HCT116 (cell line): ENCODE results near the gene UBE2G2. TPM values are rescaled to one million over a fixed set of nuclear protein-coding genes. Genes with fewer than 3 reads are reported as not detected.

ENCODE experiments used
- ATAC-seq: fragments of 200-7000 bp; cut with Tn5 transposase; 2 replicates; pipeline ENCODE4 v1.9.1; 2020; ENCODE audit warnings: mild to moderate bottlenecking, moderate library complexity
- BruUV-seq: library from RNA; stranded (reverse); fragments of 400-500 nt; replicated peaks from 2 replicates; lab custom pipeline; 2021; lab: Mats Ljungman, UMichigan
- CTCF ChIA-PET: fragments of 300-600 bp; sonication (Branson Sonifier 250); formaldehyde crosslinking; loops from one replicate; lab custom pipeline; 2021; ENCODE audit warnings: antibody characterized with exemption; lab: Charles Lee
- POLR2A ChIA-PET: fragments of 300-600, 350-600 bp; sonication (Branson Sonifier 250); formaldehyde crosslinking; loops from one replicate; lab custom pipeline; 2021; ENCODE audit warnings: antibody characterized with exemption; lab: Charles Lee
- RAD21 ChIA-PET, 2 experiments: fragments of 300-600 bp; sonication (Branson Sonifier 250); formaldehyde crosslinking; loops; one replicate each; lab custom pipeline; 2023; ENCODE audit warnings: low total read pairs in 2 of 2; ENCODE audit not compliant: uncharacterized antibody in 2 of 2, unreplicated experiment in 2 of 2, low non-redundant PET in 1 of 2; lab: Charles Lee
- DNase-seq: peaks from one replicate; pipeline ENCODE4 v3.0.0-alpha.2; 2010; ENCODE audit warnings: low read depth, low spot score
- H2AFZ ChIP-seq: fragments of 200-600 bp; shearing (Covaris generic), sonication (generic); 2 replicates; pipeline ENCODE4 v1.6.1; 2017; ENCODE audit warnings: low read depth, mixed run types, mixed read lengths, antibody characterized with exemption, low read length; ENCODE audit not compliant: poor library complexity, severe bottlenecking
- H3K27ac ChIP-seq: 2 replicates; pipeline ENCODE4 v1.5.1; 2012; ENCODE audit warnings: low read depth, low read length
- H3K27me3 ChIP-seq: fragments of 200-600 bp; sonication (generic); 2 replicates; pipeline ENCODE4 v1.6.1; 2016; ENCODE audit warnings: mixed run types, low read length, mixed read lengths; ENCODE audit not compliant: insufficient read depth
- H3K36me3 ChIP-seq, 2 experiments: fragments of 200-500 bp in 1 of 2; fragments of 200-600 bp in 1 of 2; sonication (Bioruptor generic) in 1 of 2; sonication (generic) in 1 of 2; 2 replicates each; pipeline versions ENCODE4 v1.5.1 to v1.6.1; 2014 to 2016; ENCODE audit warnings: low read length in 2 of 2, inconsistent platforms in 1 of 2, mixed read lengths in 1 of 2, mixed run types in 1 of 2; ENCODE audit not compliant: insufficient read depth in 2 of 2, control insufficient read depth in 1 of 2
- H3K4me1 ChIP-seq, 2 experiments: fragments of 200-600 bp in 1 of 2; sonication (generic) in 1 of 2; 2 replicates each; pipeline versions ENCODE4 v1.5.1 to v1.6.1; 2012 to 2017; ENCODE audit warnings: low read length in 2 of 2, inconsistent platforms in 1 of 2, mild to moderate bottlenecking in 1 of 2, mixed read lengths in 1 of 2, mixed run types in 1 of 2, moderate library complexity in 1 of 2; ENCODE audit not compliant: insufficient read depth in 2 of 2, control insufficient read depth in 1 of 2
- H3K4me2 ChIP-seq: fragments of 200-600 bp; sonication (generic); 2 replicates; pipeline ENCODE4 v1.6.1; 2017; ENCODE audit warnings: mixed run types, low read length, mixed read lengths
- H3K4me3 ChIP-seq, 2 experiments: fragments of 200-600 bp in 1 of 2; sonication (generic) in 1 of 2; replicated peaks in 1 of 2; 2 replicates each; pipeline ENCODE4 v1.5.1; 2011 to 2016; ENCODE audit warnings: low read length in 2 of 2, control low read depth in 1 of 2, low read depth in 1 of 2, mild to moderate bottlenecking in 1 of 2, mixed read lengths in 1 of 2, mixed run types in 1 of 2
- H3K79me2 ChIP-seq: fragments of 200-600 bp; sonication (generic); 2 replicates; pipeline ENCODE4 v1.6.1; 2017; ENCODE audit warnings: mild to moderate bottlenecking, mixed run types, low read length, moderate library complexity, mixed read lengths; ENCODE audit not compliant: insufficient read depth
- H3K9ac ChIP-seq: fragments of 200-600 bp; sonication (generic); 2 replicates; pipeline ENCODE4 v1.6.1; 2016; ENCODE audit warnings: low read length, mixed read lengths
- H3K9me2 ChIP-seq: fragments of 200-600 bp; sonication (generic), shearing (Covaris generic); 2 replicates; pipeline ENCODE4 v1.6.1; 2017; ENCODE audit warnings: mixed run types, mild to moderate bottlenecking, moderate library complexity; ENCODE audit not compliant: insufficient read depth
- H3K9me3 ChIP-seq, 2 experiments: fragments of 200-500 bp in 1 of 2; fragments of 200-600 bp in 1 of 2; sonication (Bioruptor generic) in 1 of 2; sonication (generic) in 1 of 2; 2 replicates each; pipeline ENCODE4 v1.6.1; 2014 to 2017; ENCODE audit warnings: low read length in 2 of 2, mixed read lengths in 2 of 2, inconsistent platforms in 1 of 2, low read depth in 1 of 2, mild to moderate bottlenecking in 1 of 2, mixed run types in 1 of 2, moderate library complexity in 1 of 2; ENCODE audit not compliant: control insufficient read depth in 1 of 2, insufficient read depth in 1 of 2
- H4K20me1 ChIP-seq: fragments of 200-600 bp; sonication (generic), shearing (Covaris generic); 2 replicates; pipeline ENCODE4 v1.6.1; 2017; ENCODE audit warnings: mixed run types, mild to moderate bottlenecking, moderate library complexity; ENCODE audit not compliant: insufficient read depth
- CBX3 ChIP-seq: IDR thresholded peaks from 2 replicates; pipeline ENCODE4 v1.6.1; 2012; ENCODE audit warnings: low read depth
- CEBPB ChIP-seq: IDR thresholded peaks from 2 replicates; pipeline ENCODE4 v1.6.1; 2012; ENCODE audit warnings: low read depth
- ELF1 ChIP-seq: IDR thresholded peaks from 2 replicates; pipeline ENCODE4 v1.6.1; 2012; ENCODE audit warnings: low read depth, borderline replicate concordance
- EZH2 ChIP-seq: fragments of 200-600 bp; sonication (generic); IDR thresholded peaks from 2 replicates; pipeline ENCODE4 v1.6.1; 2017; ENCODE audit warnings: antibody characterized with exemption, mixed run types
- FOSL1 ChIP-seq: IDR thresholded peaks from 2 replicates; pipeline ENCODE4 v1.6.1; 2012; ENCODE audit warnings: low read depth
- JUND ChIP-seq: IDR thresholded peaks from 2 replicates; pipeline ENCODE4 v1.6.1; 2012
- POLR2AphosphoS5 ChIP-seq: IDR thresholded peaks from 2 replicates; pipeline ENCODE4 v1.6.1; 2011; ENCODE audit warnings: mild to moderate bottlenecking, low read depth, low read length, moderate library complexity
- RAD21 ChIP-seq: IDR thresholded peaks from 2 replicates; pipeline ENCODE4 v1.6.1; 2012; ENCODE audit warnings: low read depth, mild to moderate bottlenecking
- SP1 ChIP-seq: IDR thresholded peaks from 2 replicates; pipeline ENCODE4 v1.6.1; 2012; ENCODE audit warnings: low read depth
- SRF ChIP-seq: IDR thresholded peaks from 2 replicates; pipeline ENCODE4 v1.6.1; 2012; ENCODE audit warnings: low read depth
- TCF7L2 ChIP-seq: IDR thresholded peaks from 2 replicates; pipeline ENCODE4 v1.7.0; 2011; ENCODE audit warnings: borderline replicate concordance, inconsistent platforms; ENCODE audit not compliant: insufficient read depth, insufficient read length; ENCODE audit errors: extremely low read depth
- YY1 ChIP-seq: IDR thresholded peaks from 2 replicates; pipeline ENCODE4 v1.6.1; 2011; ENCODE audit warnings: low read length, low read depth, moderate library complexity, mild to moderate bottlenecking; ENCODE audit not compliant: insufficient replicate concordance; ENCODE audit errors: extremely low read depth
- ZFX ChIP-seq: fragments of 450-650 bp; IDR thresholded peaks from 2 replicates; pipeline ENCODE4 v1.6.1; 2017
- ZNF274 ChIP-seq: fragments of 200-500 bp; sonication (Bioruptor generic); IDR thresholded peaks from 2 replicates; pipeline ENCODE4 v1.6.1; 2014; ENCODE audit warnings: mild to moderate bottlenecking, low read depth, low read length, inconsistent platforms
- intact Hi-C: fragments of 100-400 bp; cut with micrococcal nuclease; formaldehyde crosslinking; loops from 2 replicates; pipeline ENCODE4 v1.10.0; 2022
- total RNA-seq: library from RNA; stranded (reverse); gene quantifications from one replicate; pipeline ENCODE4 v1.2.1, GENCODE V29; 2021; ENCODE audit not compliant: unreplicated experiment
- TF ChIP-seq, protein P1 (sequence below): IDR thresholded peaks from 2 replicates; pipeline ENCODE4 v1.6.1; 2012
- TF ChIP-seq, protein P2 (sequence below), 3 experiments: fragments of 200-600 bp in 1 of 3; sonication (generic) in 1 of 3; IDR thresholded peaks in 2 of 3; conservative IDR thresholded peaks in 1 of 3; 2 replicates each; pipeline ENCODE4 v1.5.1; 2012 to 2017; ENCODE audit warnings: low read depth in 2 of 3, low read length in 2 of 3, antibody characterized with exemption in 1 of 3, borderline replicate concordance in 1 of 3, control low read depth in 1 of 3, mild to moderate bottlenecking in 1 of 3, mixed read lengths in 1 of 3, mixed run types in 1 of 3, moderate library complexity in 1 of 3; ENCODE audit not compliant: insufficient read depth in 1 of 3
- TF ChIP-seq, protein P3 (sequence below): IDR thresholded peaks from 2 replicates; pipeline ENCODE4 v1.6.1; 2011; ENCODE audit warnings: mild to moderate bottlenecking, low read length, moderate library complexity; ENCODE audit not compliant: insufficient replicate concordance; ENCODE audit errors: extremely low read depth
- TF ChIP-seq, protein P4 (sequence below): IDR thresholded peaks from 2 replicates; pipeline ENCODE4 v1.6.1; 2012

The UBE2G2 gene
- total RNA-seq, 1 experiment from 2014 or later, result 86.5 TPM

DNA sequence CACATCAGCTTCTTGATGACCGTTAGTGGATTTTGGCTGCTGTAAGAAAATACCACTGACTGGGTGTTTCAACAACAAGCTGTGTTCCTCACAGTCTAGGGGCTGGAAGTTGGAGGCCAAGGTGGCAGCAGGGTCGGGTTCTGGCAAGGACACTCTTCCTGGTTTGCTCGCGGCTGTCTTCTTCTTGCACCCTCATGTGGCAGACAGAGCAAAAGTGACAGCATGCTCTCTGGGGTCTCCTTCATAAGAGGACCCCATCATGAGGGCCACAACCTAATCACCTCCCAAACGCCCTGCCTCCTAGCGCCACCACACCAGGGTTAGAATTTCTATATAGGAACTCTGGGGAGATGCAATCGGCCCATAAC lies 71.6 kb downstream of the UBE2G2 start:
- Histone ChIP-seq H3K27ac (no peak overlapping the region), H3K9me3 (no peaks in the 10 kb centered on the region), H3K4me1 (no peaks in the 10 kb centered on the region), H3K9me2 (no peaks in the 10 kb centered on the region), H2AFZ (no peak overlapping the region), H4K20me1 (no peaks in the 10 kb centered on the region), H3K4me3 (no peak overlapping the region), H3K36me3 (no peaks in the 10 kb centered on the region), H3K79me2 (no peaks in the 10 kb centered on the region), H3K4me2 (no peak overlapping the region), H3K9ac (no peak overlapping the region), H3K27me3 (no peaks in the 10 kb centered on the region)
- TF ChIP-seq, protein P1, sequence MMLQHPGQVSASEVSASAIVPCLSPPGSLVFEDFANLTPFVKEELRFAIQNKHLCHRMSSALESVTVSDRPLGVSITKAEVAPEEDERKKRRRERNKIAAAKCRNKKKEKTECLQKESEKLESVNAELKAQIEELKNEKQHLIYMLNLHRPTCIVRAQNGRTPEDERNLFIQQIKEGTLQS, result no peak
- TF ChIP-seq TCF7L2, result no peak
- no peak for TF ChIP-seq FOSL1
- TF ChIP-seq POLR2AphosphoS5, result no peak
- no peak for TF ChIP-seq EZH2
- TF ChIP-seq, protein P2, sequence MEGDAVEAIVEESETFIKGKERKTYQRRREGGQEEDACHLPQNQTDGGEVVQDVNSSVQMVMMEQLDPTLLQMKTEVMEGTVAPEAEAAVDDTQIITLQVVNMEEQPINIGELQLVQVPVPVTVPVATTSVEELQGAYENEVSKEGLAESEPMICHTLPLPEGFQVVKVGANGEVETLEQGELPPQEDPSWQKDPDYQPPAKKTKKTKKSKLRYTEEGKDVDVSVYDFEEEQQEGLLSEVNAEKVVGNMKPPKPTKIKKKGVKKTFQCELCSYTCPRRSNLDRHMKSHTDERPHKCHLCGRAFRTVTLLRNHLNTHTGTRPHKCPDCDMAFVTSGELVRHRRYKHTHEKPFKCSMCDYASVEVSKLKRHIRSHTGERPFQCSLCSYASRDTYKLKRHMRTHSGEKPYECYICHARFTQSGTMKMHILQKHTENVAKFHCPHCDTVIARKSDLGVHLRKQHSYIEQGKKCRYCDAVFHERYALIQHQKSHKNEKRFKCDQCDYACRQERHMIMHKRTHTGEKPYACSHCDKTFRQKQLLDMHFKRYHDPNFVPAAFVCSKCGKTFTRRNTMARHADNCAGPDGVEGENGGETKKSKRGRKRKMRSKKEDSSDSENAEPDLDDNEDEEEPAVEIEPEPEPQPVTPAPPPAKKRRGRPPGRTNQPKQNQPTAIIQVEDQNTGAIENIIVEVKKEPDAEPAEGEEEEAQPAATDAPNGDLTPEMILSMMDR (IDR thresholded peaks at IDR 0.05 in 2 of 3, conservative IDR thresholded peaks at IDR 0.05 in 1 of 3; ENCODE audit: borderline replicate concordance in 1 of 3, insufficient read depth in 1 of 3, low read depth in 2 of 3, low read length in 2 of 3), result no peak
- TF ChIP-seq, protein P3, sequence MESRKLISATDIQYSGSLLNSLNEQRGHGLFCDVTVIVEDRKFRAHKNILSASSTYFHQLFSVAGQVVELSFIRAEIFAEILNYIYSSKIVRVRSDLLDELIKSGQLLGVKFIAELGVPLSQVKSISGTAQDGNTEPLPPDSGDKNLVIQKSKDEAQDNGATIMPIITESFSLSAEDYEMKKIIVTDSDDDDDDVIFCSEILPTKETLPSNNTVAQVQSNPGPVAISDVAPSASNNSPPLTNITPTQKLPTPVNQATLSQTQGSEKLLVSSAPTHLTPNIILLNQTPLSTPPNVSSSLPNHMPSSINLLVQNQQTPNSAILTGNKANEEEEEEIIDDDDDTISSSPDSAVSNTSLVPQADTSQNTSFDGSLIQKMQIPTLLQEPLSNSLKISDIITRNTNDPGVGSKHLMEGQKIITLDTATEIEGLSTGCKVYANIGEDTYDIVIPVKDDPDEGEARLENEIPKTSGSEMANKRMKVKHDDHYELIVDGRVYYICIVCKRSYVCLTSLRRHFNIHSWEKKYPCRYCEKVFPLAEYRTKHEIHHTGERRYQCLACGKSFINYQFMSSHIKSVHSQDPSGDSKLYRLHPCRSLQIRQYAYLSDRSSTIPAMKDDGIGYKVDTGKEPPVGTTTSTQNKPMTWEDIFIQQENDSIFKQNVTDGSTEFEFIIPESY, result no peak
- TF ChIP-seq, protein P4, sequence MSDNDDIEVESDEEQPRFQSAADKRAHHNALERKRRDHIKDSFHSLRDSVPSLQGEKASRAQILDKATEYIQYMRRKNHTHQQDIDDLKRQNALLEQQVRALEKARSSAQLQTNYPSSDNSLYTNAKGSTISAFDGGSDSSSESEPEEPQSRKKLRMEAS, result no peak
- no peak for TF ChIP-seq SRF
- no peak for TF ChIP-seq CBX3
- no peak for TF ChIP-seq ZNF274
- TF ChIP-seq SP1, result no peak
- TF ChIP-seq YY1, result no peak
- no peak for TF ChIP-seq ELF1
- TF ChIP-seq CEBPB, result no peak
- TF ChIP-seq RAD21, result no peak
- TF ChIP-seq ZFX, result no peak
- TF ChIP-seq JUND, result no peak
- BruUV-seq, result no TSS peak
- intact Hi-C loops, result no loop called here
- DNase-seq (no peak), ATAC-seq (no peak)
- POLR2A ChIA-PET, result no interaction called here
- RAD21 ChIA-PET, result no interaction called here
- CTCF ChIA-PET, result no interaction called here
